Left lung (tissue), 10 donors: ENCODE data around the gene CCDC93. TPM values are rescaled to one million over a fixed set of nuclear protein-coding genes. Genes with fewer than 3 reads are reported as not detected.
A peak's percentile ranks its signal among the peaks of the same experiment; 100 is the strongest.

ENCODE experiments used
- ATAC-seq: fragments of 200-7000 bp; cut with Tn5 transposase; one replicate; pipeline ENCODE4 v1.9.1; 2020; ENCODE audit warnings: moderate library complexity
- DNase-seq, 4 donors: peaks; one replicate each; pipeline ENCODE4 v3.0.0-alpha.2; 2013 to 2020
- H3K27ac ChIP-seq, 2 donors: fragments of 200-600 bp; sonication (generic) in 1 of 2; one replicate each; pipeline versions ENCODE4 v1.5.0 to v1.8.0; 2020 to 2021
- H3K27me3 ChIP-seq, 2 donors: fragments of 200-600 bp; sonication (generic) in 1 of 2; one replicate each; pipeline versions ENCODE4 v1.5.0 to v1.8.0; 2020 to 2021
- H3K36me3 ChIP-seq, 2 donors: fragments of 200-600 bp; sonication (generic) in 1 of 2; one replicate each; pipeline versions ENCODE4 v1.5.0 to v1.8.0; 2020 to 2021
- H3K4me1 ChIP-seq, 2 donors: fragments of 200-600 bp; one replicate each; pipeline ENCODE4 v1.8.0; 2021
- H3K4me3 ChIP-seq, 2 donors: fragments of 200-600 bp; sonication (generic) in 1 of 2; one replicate each; pipeline versions ENCODE4 v1.5.0 to v1.8.0; 2020 to 2021; ENCODE audit warnings: mild to moderate bottlenecking in 1 of 2
- H3K9me3 ChIP-seq, 2 donors: fragments of 200-600 bp; sonication (generic) in 1 of 2; one replicate each; pipeline versions ENCODE4 v1.5.0 to v1.8.0; 2020 to 2021
- CTCF ChIP-seq, 2 donors: fragments of 200-600 bp; sonication (generic) in 1 of 2; IDR thresholded peaks; one replicate each; pipeline versions ENCODE4 v1.5.0 to v1.8.0; 2021; ENCODE audit warnings: antibody characterized with exemption in 2 of 2
- intact Hi-C, 2 donors: fragments of 100-400 bp; cut with DNase I; formaldehyde crosslinking; loops; one replicate each; pipeline versions ENCODE4 v1.11.2 to v1.14.2; 2022
- polyA plus RNA-seq, 6 donors: library from polyadenylated mRNA; unstranded; fragments of 120-200 nt; gene quantifications; one replicate each; pipeline ENCODE4 v1.2.1, GENCODE V29; 2013; ENCODE audit not compliant: insufficient read length in 6 of 6
- total RNA-seq, 2 donors: library from RNA; stranded (reverse); fragmentation: NEBNext Ultra II Directional; extraction: Animal tissue kit (Norgen Biotek cat#: 25700); gene quantifications; one replicate each; pipeline ENCODE4 v1.2.1, GENCODE V29; 2021
- donor health status: DM: no; HTN: yes; CAD: no.
- donor health status: DM: no; HTN: no; CAD: no.

CCDC93 gene
- total and polyA plus RNA-seq, 8 donors = 30.2 to 56.8 (median 48.6) TPM

GRCh38 chr2:117961201-117961600 is 52.7 kb downstream of the CCDC93 start:
- Histone ChIP-seq H3K4me1 (peaks cover 7 to 19% of the 10 kb centered on the region in 2 donors), H3K36me3 (peaks cover 0 to 70% of the 10 kb centered on the region in 2 donors), H3K4me3 (no peak overlapping the region), H3K9me3 (no peaks in the 10 kb centered on the region), H3K27me3 (no peaks in the 10 kb centered on the region), H3K27ac (no peak overlapping the region)
- intact Hi-C loops = no loop called here
- DNase-seq (no peak), ATAC-seq (no peak)
- TF ChIP-seq CTCF (IDR thresholded peaks at IDR 0.05) = no peak

GRCh38 chr2:117960231-117960630 is 53.6 kb downstream of the CCDC93 start:
- no peaks in the 10 kb centered on the region for H3K9me3 ChIP-seq
- H3K4me3 ChIP-seq = no peak overlapping the region
- peaks cover 0 to 73% of the 10 kb centered on the region in 2 donors for H3K36me3 ChIP-seq
- no peak for TF ChIP-seq CTCF (IDR thresholded peaks at IDR 0.05)
- no peak overlapping the region for H3K27ac ChIP-seq
- peaks cover 7 to 19% of the 10 kb centered on the region in 2 donors for H3K4me1 ChIP-seq
- DNase-seq (no peak), ATAC-seq (no peak)
- intact Hi-C loops = no loop called here
- H3K27me3 ChIP-seq = no peaks in the 10 kb centered on the region

GRCh38 chr2:117958186-117958585 is 55.7 kb downstream of the CCDC93 start:
- DNase-seq (peak in 2 of 4 donors; percentile 15 to 51), ATAC-seq (peak; percentile 96)
- Histone ChIP-seq H3K4me1 (peaks cover 7 to 10% of the 10 kb centered on the region in 2 donors), H3K27ac (peak overlapping the region; percentile 28 to 71), H3K27me3 (no peaks in the 10 kb centered on the region), H3K36me3 (peaks cover 0 to 81% of the 10 kb centered on the region in 2 donors), H3K9me3 (no peaks in the 10 kb centered on the region), H3K4me3 (no peak overlapping the region)
- no peak for TF ChIP-seq CTCF (IDR thresholded peaks at IDR 0.05)
- intact Hi-C loops = no loop called here

- peaks cover 7 to 10% of the 10 kb centered on the region in 2 donors for H3K4me1 ChIP-seq
- no peak overlapping the region for H3K4me3 ChIP-seq
- H3K36me3 ChIP-seq = peaks cover 0 to 84% of the 10 kb centered on the region in 2 donors
- no peaks in the 10 kb centered on the region for H3K9me3 ChIP-seq
- intact Hi-C loops = no loop called here
- no peaks in the 10 kb centered on the region for H3K27me3 ChIP-seq
- peak; percentile 61 for ATAC-seq
- DNase-seq = no peak
- TF ChIP-seq CTCF (IDR thresholded peaks at IDR 0.05) = no peak
- H3K27ac ChIP-seq = peak overlapping the region; percentile 28 to 71
These were observed 56.3 kb downstream of the CCDC93 start for GRCh38 chr2:117957616-117958015.

GRCh38 chr2:117956036-117956796 is 57.7 kb downstream of the CCDC93 start:
- TF ChIP-seq CTCF (IDR thresholded peaks at IDR 0.05) = no peak
- H3K27ac ChIP-seq = no peak overlapping the region
- no peak overlapping the region for H3K4me3 ChIP-seq
- H3K9me3 ChIP-seq = no peaks in the 10 kb centered on the region
- no peaks in the 10 kb centered on the region for H3K27me3 ChIP-seq
- peaks cover 7 to 10% of the 10 kb centered on the region in 2 donors for H3K4me1 ChIP-seq
- H3K36me3 ChIP-seq = peaks cover 3 to 90% of the 10 kb centered on the region in 2 donors
- intact Hi-C loops = no loop called here
- ATAC-seq (no peak), DNase-seq (no peak)
